GM12801 (cell line): ENCODE data around the gene CBL.

ENCODE experiments used
- CTCF ChIP-seq: IDR thresholded peaks from one replicate; pipeline ENCODE4 v1.5.1; 2011; ENCODE audit warnings: control low read depth; ENCODE audit not compliant: insufficient read length; ENCODE audit errors: extremely low read depth

Gene CBL

GRCh38 chr11:119288219-119288618, 82.1 kb downstream of the CBL start:
- no peak for TF ChIP-seq CTCF

- no peak for TF ChIP-seq CTCF
Measured at GRCh38 chr11:119290894-119291497, 84.9 kb downstream of the CBL start.

GRCh38 chr11:119293461-119293860, 87.3 kb downstream of the CBL start:
- TF ChIP-seq CTCF = no peak

GRCh38 chr11:119295178-119295577, 89.0 kb downstream of the CBL start:
- no peak for TF ChIP-seq CTCF

GRCh38 chr11:119297938-119298337, 91.8 kb downstream of the CBL start:
- TF ChIP-seq CTCF = no peak

- no peak for TF ChIP-seq CTCF
Measured at GRCh38 chr11:119298726-119299125, 92.6 kb downstream of the CBL start.

- no peak for TF ChIP-seq CTCF
Measured at GRCh38 chr11:119299416-119299815, 93.3 kb downstream of the CBL start.
